WTC11 (cell line): ENCODE results near the gene G2E3. TPM values are rescaled to one million over a fixed set of nuclear protein-coding genes. Genes with fewer than 3 reads are reported as not detected.

Experiments
- ATAC-seq: fragments of 200-7000 bp; cut with Tn5 transposase; 2 replicates; pipeline ENCODE4 v1.10.0; 2021; ENCODE audit warnings: mild to moderate bottlenecking, moderate library complexity
- CTCF ChIA-PET: fragments of 300-600 bp; sonication (Branson Sonifier 250); formaldehyde crosslinking; loops from one replicate; lab custom pipeline; 2021; ENCODE audit warnings: antibody characterized with exemption; lab: Charles Lee
- POLR2A ChIA-PET: fragments of 350-600 bp; sonication (Branson Sonifier 250); formaldehyde crosslinking; loops from one replicate; lab custom pipeline; 2021; ENCODE audit warnings: antibody characterized with exemption; lab: Charles Lee
- DNase-seq: peaks from one replicate; pipeline ENCODE4 v3.0.0; 2021; ENCODE audit warnings: low spot score
- H3K27ac Mint-ChIP-seq: 2 replicates; pipeline ENCODE4 v1.8.0; 2021; ENCODE audit warnings: mixed read lengths
- H3K27me3 Mint-ChIP-seq: 2 replicates; pipeline ENCODE4 v1.8.0; 2021; ENCODE audit warnings: low read depth, mild to moderate bottlenecking, moderate library complexity, mixed read lengths
- H3K36me3 Mint-ChIP-seq: 2 replicates; pipeline ENCODE4 v1.8.0; 2021; ENCODE audit warnings: mixed read lengths
- H3K4me1 Mint-ChIP-seq: 2 replicates; pipeline ENCODE4 v1.8.0; 2022; ENCODE audit warnings: mixed read lengths
- H3K4me3 Mint-ChIP-seq: 2 replicates; pipeline ENCODE4 v1.8.0; 2021; ENCODE audit warnings: mild to moderate bottlenecking, moderate library complexity, mixed read lengths
- H3K9me3 Mint-ChIP-seq: 2 replicates; pipeline ENCODE4 v1.8.0; 2021; ENCODE audit warnings: mixed read lengths
- CBFB ChIP-seq: sonication (generic); formaldehyde crosslinking; IDR thresholded peaks from 2 replicates; pipeline ENCODE4 v1.8.1; 2022; ENCODE audit warnings: mild to moderate bottlenecking, low read depth, missing genetic modification reagents
- GTF2I ChIP-seq: fragments of 250-450 bp; sonication (Bioruptor Pico); conservative IDR thresholded peaks from 2 replicates; pipeline ENCODE4 v1.4.0; 2021; ENCODE audit warnings: mild to moderate bottlenecking
- NR1H2 ChIP-seq: sonication (generic); formaldehyde crosslinking; IDR thresholded peaks from 2 replicates; pipeline ENCODE4 v1.9.0; 2021; ENCODE audit warnings: mild to moderate bottlenecking, moderate library complexity, missing genetic modification reagents
- PRRX2 ChIP-seq: fragments of 250-450 bp; sonication (Bioruptor Pico); IDR thresholded peaks from 2 replicates; pipeline ENCODE4 v1.8.0; 2021; ENCODE audit warnings: mild to moderate bottlenecking
- TCF7 ChIP-seq: sonication (generic); formaldehyde crosslinking; IDR thresholded peaks from 2 replicates; pipeline ENCODE4 v1.8.0; 2022; ENCODE audit warnings: mild to moderate bottlenecking, low read depth, missing genetic modification reagents, moderate library complexity
- TEAD4 ChIP-seq: sonication (generic); formaldehyde crosslinking; IDR thresholded peaks from 2 replicates; pipeline ENCODE4 v1.8.0; 2022; ENCODE audit warnings: mild to moderate bottlenecking, missing genetic modification reagents
- ZNF317 ChIP-seq: sonication (generic); formaldehyde crosslinking; IDR thresholded peaks from 2 replicates; pipeline ENCODE4 v1.8.1; 2023; ENCODE audit warnings: low read depth, mild to moderate bottlenecking, moderate library complexity, missing genetic modification reagents, borderline replicate concordance
- ZNF671 ChIP-seq: fragments of 250-450 bp; sonication (Bioruptor Pico); IDR thresholded peaks from 2 replicates; pipeline ENCODE4 v1.8.0; 2021; ENCODE audit warnings: mild to moderate bottlenecking
- total RNA-seq: library from RNA; stranded (reverse); gene quantifications from 3 replicates; pipeline ENCODE4 v1.2.3, GENCODE V29; 2021
- TF ChIP-seq, protein P1 (sequence below): sonication (generic); formaldehyde crosslinking; IDR thresholded peaks from 2 replicates; pipeline ENCODE4 v1.8.0; 2022; ENCODE audit warnings: missing genetic modification reagents
- TF ChIP-seq, protein P2 (sequence below): fragments of 250-450 bp; sonication (Bioruptor Pico); IDR thresholded peaks from 2 replicates; pipeline ENCODE4 v2.1.2; 2022; ENCODE audit warnings: mild to moderate bottlenecking, moderate library complexity
- TF ChIP-seq, protein P3 (sequence below): fragments of 200-600 bp; IDR thresholded peaks from 2 replicates; pipeline ENCODE4 v1.8.0; 2022; ENCODE audit warnings: antibody characterized with exemption
- TF ChIP-seq, protein P4 (sequence below): sonication (generic); formaldehyde crosslinking; IDR thresholded peaks from 2 replicates; pipeline ENCODE4 v1.8.1; 2023; ENCODE audit warnings: mild to moderate bottlenecking, missing genetic modification reagents

G2E3 gene
- total RNA-seq, 1 experiment from 2014 or later, result 66.2 TPM

DNA sequence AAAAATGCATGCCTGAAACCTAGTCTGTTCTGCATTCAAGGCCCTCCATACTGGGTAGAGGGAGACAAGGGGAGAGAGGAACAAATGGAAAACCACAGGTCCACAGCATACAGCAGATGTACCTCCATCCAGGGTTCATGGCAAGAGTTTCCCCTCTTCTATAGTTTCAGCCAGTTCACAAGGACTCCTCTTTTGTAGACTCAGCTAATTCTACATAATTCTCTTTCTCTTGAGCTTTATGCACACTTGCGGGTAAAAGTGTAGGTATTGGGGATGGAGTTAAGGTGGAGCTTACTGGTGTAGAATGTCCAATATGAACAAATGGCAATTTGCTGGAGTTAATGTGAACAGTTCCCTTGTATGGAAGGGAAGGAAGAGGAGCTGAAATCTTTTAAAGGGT, 23.4 kb downstream of the G2E3 start:
- POLR2A ChIA-PET, result no interaction called here
- no peak for DNase-seq
- peaks cover 48% of the 10 kb centered on the region for H3K36me3 Mint-ChIP-seq
- H3K4me3 Mint-ChIP-seq, result no peak overlapping the region
- CTCF ChIA-PET, result no interaction called here
- TF ChIP-seq, protein P1, sequence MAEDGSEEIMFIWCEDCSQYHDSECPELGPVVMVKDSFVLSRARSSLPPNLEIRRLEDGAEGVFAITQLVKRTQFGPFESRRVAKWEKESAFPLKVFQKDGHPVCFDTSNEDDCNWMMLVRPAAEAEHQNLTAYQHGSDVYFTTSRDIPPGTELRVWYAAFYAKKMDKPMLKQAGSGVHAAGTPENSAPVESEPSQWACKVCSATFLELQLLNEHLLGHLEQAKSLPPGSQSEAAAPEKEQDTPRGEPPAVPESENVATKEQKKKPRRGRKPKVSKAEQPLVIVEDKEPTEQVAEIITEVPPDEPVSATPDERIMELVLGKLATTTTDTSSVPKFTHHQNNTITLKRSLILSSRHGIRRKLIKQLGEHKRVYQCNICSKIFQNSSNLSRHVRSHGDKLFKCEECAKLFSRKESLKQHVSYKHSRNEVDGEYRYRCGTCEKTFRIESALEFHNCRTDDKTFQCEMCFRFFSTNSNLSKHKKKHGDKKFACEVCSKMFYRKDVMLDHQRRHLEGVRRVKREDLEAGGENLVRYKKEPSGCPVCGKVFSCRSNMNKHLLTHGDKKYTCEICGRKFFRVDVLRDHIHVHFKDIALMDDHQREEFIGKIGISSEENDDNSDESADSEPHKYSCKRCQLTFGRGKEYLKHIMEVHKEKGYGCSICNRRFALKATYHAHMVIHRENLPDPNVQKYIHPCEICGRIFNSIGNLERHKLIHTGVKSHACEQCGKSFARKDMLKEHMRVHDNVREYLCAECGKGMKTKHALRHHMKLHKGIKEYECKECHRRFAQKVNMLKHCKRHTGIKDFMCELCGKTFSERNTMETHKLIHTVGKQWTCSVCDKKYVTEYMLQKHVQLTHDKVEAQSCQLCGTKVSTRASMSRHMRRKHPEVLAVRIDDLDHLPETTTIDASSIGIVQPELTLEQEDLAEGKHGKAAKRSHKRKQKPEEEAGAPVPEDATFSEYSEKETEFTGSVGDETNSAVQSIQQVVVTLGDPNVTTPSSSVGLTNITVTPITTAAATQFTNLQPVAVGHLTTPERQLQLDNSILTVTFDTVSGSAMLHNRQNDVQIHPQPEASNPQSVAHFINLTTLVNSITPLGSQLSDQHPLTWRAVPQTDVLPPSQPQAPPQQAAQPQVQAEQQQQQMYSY, result no peak
- TF ChIP-seq, all 79 proteins: peak for 0
- peaks cover 13% of the 10 kb centered on the region for H3K4me1 Mint-ChIP-seq
- ATAC-seq, result no peak
- no peak overlapping the region for H3K27ac Mint-ChIP-seq
- peaks cover 34% of the 10 kb centered on the region for H3K9me3 Mint-ChIP-seq
- no peaks in the 10 kb centered on the region for H3K27me3 Mint-ChIP-seq

DNA sequence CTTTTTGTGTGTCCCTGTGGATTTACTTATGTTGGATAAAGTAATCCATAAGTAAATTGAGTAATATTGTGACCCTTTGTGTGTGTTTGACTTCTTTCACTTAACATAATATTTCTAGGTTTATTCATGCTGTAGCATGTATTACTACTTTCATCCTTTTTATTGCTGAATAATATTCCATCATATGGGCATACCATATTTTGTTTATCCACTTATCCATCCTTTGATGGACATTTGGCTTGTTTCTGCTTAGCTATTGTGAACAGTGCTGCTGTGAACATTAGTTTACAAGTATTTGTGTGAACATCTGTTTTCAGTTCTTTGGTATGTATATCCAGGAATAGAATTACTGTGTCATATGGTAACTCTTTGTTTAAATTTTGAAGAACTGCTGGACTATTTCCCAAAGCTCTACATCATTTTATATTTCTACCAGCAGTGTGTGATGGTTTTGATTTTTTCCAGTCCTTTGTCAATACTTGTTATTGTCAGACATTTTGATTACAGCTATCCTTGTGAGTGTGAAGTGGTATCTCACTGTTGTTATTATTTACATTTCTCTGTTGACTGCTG, 25.2 kb downstream of the G2E3 start:
- Mint-ChIP-seq H3K27me3 (no peaks in the 10 kb centered on the region), H3K4me3 (no peak overlapping the region), H3K9me3 (peaks cover 34% of the 10 kb centered on the region), H3K27ac (no peak overlapping the region), H3K4me1 (no peaks in the 10 kb centered on the region)
- ChIA-PET POLR2A (no interaction called here), CTCF (no interaction called here)
- ATAC-seq, result no peak
- TF ChIP-seq GTF2I, result no peak
- TF ChIP-seq TCF7 (CRISPR knock-in tag), result no peak
- no peak for TF ChIP-seq NR1H2 (CRISPR knock-in tag)
- TF ChIP-seq, protein P2, sequence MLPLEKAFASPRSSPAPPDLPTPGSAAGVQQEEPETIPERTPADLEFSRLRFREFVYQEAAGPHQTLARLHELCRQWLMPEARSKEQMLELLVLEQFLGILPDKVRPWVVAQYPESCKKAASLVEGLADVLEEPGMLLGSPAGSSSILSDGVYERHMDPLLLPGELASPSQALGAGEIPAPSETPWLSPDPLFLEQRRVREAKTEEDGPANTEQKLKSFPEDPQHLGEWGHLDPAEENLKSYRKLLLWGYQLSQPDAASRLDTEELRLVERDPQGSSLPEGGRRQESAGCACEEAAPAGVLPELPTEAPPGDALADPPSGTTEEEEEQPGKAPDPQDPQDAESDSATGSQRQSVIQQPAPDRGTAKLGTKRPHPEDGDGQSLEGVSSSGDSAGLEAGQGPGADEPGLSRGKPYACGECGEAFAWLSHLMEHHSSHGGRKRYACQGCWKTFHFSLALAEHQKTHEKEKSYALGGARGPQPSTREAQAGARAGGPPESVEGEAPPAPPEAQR (CRISPR knock-in tag), result no peak
- TF ChIP-seq, protein P3, sequence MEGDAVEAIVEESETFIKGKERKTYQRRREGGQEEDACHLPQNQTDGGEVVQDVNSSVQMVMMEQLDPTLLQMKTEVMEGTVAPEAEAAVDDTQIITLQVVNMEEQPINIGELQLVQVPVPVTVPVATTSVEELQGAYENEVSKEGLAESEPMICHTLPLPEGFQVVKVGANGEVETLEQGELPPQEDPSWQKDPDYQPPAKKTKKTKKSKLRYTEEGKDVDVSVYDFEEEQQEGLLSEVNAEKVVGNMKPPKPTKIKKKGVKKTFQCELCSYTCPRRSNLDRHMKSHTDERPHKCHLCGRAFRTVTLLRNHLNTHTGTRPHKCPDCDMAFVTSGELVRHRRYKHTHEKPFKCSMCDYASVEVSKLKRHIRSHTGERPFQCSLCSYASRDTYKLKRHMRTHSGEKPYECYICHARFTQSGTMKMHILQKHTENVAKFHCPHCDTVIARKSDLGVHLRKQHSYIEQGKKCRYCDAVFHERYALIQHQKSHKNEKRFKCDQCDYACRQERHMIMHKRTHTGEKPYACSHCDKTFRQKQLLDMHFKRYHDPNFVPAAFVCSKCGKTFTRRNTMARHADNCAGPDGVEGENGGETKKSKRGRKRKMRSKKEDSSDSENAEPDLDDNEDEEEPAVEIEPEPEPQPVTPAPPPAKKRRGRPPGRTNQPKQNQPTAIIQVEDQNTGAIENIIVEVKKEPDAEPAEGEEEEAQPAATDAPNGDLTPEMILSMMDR, result no peak
- TF ChIP-seq ZNF317 (CRISPR knock-in tag), result no peak
- no peak for TF ChIP-seq ZNF671 (CRISPR knock-in tag)
- TF ChIP-seq, protein P1, result no peak
- TF ChIP-seq, protein P4, sequence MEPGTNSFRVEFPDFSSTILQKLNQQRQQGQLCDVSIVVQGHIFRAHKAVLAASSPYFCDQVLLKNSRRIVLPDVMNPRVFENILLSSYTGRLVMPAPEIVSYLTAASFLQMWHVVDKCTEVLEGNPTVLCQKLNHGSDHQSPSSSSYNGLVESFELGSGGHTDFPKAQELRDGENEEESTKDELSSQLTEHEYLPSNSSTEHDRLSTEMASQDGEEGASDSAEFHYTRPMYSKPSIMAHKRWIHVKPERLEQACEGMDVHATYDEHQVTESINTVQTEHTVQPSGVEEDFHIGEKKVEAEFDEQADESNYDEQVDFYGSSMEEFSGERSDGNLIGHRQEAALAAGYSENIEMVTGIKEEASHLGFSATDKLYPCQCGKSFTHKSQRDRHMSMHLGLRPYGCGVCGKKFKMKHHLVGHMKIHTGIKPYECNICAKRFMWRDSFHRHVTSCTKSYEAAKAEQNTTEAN (CRISPR knock-in tag), result no peak
- no peak for TF ChIP-seq TEAD4 (CRISPR knock-in tag)
- no peak for TF ChIP-seq CBFB (CRISPR knock-in tag)
- no peak for TF ChIP-seq PRRX2
- TF ChIP-seq, all 79 proteins: peak for 0
- H3K36me3 Mint-ChIP-seq, result peaks cover 52% of the 10 kb centered on the region
- no peak for DNase-seq
